ENCODE measurements around the gene KCNG1. TPM values are rescaled to one million over a fixed set of nuclear protein-coding genes. Genes with fewer than 3 reads are reported as not detected.

The KCNG1 gene
- total and polyA plus RNA-seq, 2 of the 8 experiments (the other 6 are each of a cell fraction or from before 2014, with no cell fraction given): 16.0 to 18.0 TPM

DNA sequence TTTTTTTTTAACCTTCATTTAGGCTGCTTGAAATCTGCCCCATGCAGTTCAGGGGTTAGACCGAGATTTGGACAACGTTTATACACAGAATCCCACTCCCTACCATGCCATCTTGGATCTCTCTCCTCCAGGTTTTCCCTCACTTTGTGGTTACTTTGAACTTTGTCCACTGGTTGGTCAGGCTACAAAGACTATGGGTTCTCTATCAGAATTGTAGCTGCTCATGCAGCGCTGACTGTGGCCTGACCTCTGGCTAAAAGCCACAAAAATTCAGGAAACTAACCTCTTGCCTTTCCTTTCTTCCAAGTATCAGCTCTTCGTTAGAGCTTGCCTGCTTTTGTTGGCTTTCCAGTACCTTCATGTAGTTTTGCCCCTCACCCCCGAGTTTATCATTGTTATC lies 44.9 kb upstream of the KCNG1 start:
- CTCF ChIA-PET (ENCODE audit: partially characterized antibody): interaction anchor here (0.5 to 1.2 kb wide), 3 partner anchors 20 to 208 kb away, joined by 3 to 5 read pairs (median 3); no protein-coding TSS in a partner anchor
- WGBS, 2 experiments (ENCODE audit: extremely low coverage in 1 of 2, insufficient coverage in 1 of 2, insufficient read length in 1 of 2, insufficient replicate concordance in 2 of 2, low coverage in 1 of 2, low lambda C conversion rate in 2 of 2, missing lambda C conversion rate in 1 of 2): 92% methylated on average over 5 of the region's 5 CpGs; no CpG with 5 or more reads in 1 of the 2 experiments
- no peak for FAIRE-seq
- no peak for TF ChIP-seq TCF12 (IDR thresholded peaks at IDR 0.05; ENCODE audit: low read depth, low read length)
- TF ChIP-seq HDAC6 (IDR thresholded peaks at IDR 0.05; ENCODE audit: low read depth, low read length): no peak
- no peak for TF ChIP-seq KDM5A (IDR thresholded peaks at IDR 0.05; ENCODE audit: low read length)
- TF ChIP-seq EGR1 (IDR thresholded peaks at IDR 0.05; ENCODE audit: borderline replicate concordance, low read depth, low read length): no peak
- TF ChIP-seq ZNF274 (IDR thresholded peaks at IDR 0.05; ENCODE audit: borderline replicate concordance, extremely low read depth, low read length): no peak

More for the DNA sequence above, 44.9 kb upstream of the KCNG1 start:
- Histone ChIP-seq H3K27ac (ENCODE audit: low read depth, low read length) (no peak overlapping the region), H3K36me3 (ENCODE audit: control insufficient read depth in 2 of 4, insufficient read depth in 4 of 4, low read length in 3 of 4) (no peaks in the 10 kb centered on the region), H2AFZ (ENCODE audit: low read length) (peak overlapping the region; percentile 70; the same call in 1 of the 2 replicates), H3K4me3 (ENCODE audit: extremely low read depth in 1 of 4, insufficient read depth in 2 of 4, low read depth in 3 of 4, low read length in 4 of 4) (no peak overlapping the region), H4K5ac (ENCODE audit: insufficient read length, low read depth, low read length) (no peak overlapping the region), H3K79me2 (ENCODE audit: control insufficient read depth in 1 of 2, insufficient read depth in 2 of 2, low read length in 2 of 2) (no peaks in the 10 kb centered on the region), H4K8ac (ENCODE audit: extremely low read depth, insufficient read depth, low read length) (no peak overlapping the region), H4K91ac (replicated peaks; ENCODE audit: insufficient read length, low read length) (no peak overlapping the region), H2BK20ac (ENCODE audit: low read length) (no peak overlapping the region), H3K4ac (replicated peaks; ENCODE audit: insufficient read length, low read depth, low read length) (no peak overlapping the region), H3K4me2 (ENCODE audit: insufficient read depth in 1 of 2, low read depth in 2 of 2, low read length in 2 of 2) (no peak overlapping the region), H3K27me3 (replicated peaks in 1 of 4; ENCODE audit: control insufficient read depth in 3 of 4, extremely low read depth in 1 of 4, insufficient read depth in 3 of 4, low read length in 3 of 4) (no peaks in the 10 kb centered on the region), H2BK120ac (replicated peaks; ENCODE audit: low read depth, low read length) (no peak overlapping the region), H2AK5ac (ENCODE audit: low read depth, low read length) (no peak overlapping the region), H3K23me2 (ENCODE audit: low read depth, low read length) (no peaks in the 10 kb centered on the region), H3K4me1 (replicated peaks in 1 of 4; ENCODE audit: control insufficient read depth in 3 of 4, insufficient read depth in 4 of 4, low read length in 3 of 4) (peaks cover 0 to 2% (median 0%) of the 10 kb centered on the region in 4 experiments; a peak in 1 of 7 replicates), H2BK12ac (ENCODE audit: low read depth, low read length) (no peak overlapping the region), H3K23ac (ENCODE audit: insufficient read length) (no peak overlapping the region), H3K9me3 (ENCODE audit: insufficient read depth in 2 of 2, low read depth in 1 of 2, low read length in 1 of 2) (no peaks in the 10 kb centered on the region), H3K56ac (replicated peaks; ENCODE audit: insufficient read length, low read depth, low read length) (no peak overlapping the region), H3K79me1 (ENCODE audit: low read depth, low read length) (no peaks in the 10 kb centered on the region), H4K20me1 (replicated peaks in 1 of 2; ENCODE audit: control insufficient read depth in 1 of 2, insufficient read depth in 2 of 2, low read length in 2 of 2) (no peaks in the 10 kb centered on the region), H3K9ac (replicated peaks in 1 of 4; ENCODE audit: extremely low read depth in 1 of 4, low read depth in 3 of 4, low read length in 3 of 4) (no peak overlapping the region), H2BK15ac (ENCODE audit: low read length) (no peak overlapping the region), H3K18ac (ENCODE audit: extremely low read depth, low read length) (no peak overlapping the region), H3K14ac (ENCODE audit: insufficient read length) (no peak overlapping the region), H2BK5ac (ENCODE audit: low read depth, low read length) (no peak overlapping the region)
- no peak for DNase-seq (ENCODE audit: low read depth in 1 of 2, low spot score in 2 of 2)
- POLR2A ChIA-PET (ENCODE audit: partially characterized antibody): no interaction called here

Data from H1 (cell line).